CD4-positive, alpha-beta T cell treated with Interleukin-12 subunit alpha and Interleukin-12 subunit beta, for 1 hour (primary cell): ENCODE data around the gene NXPE4.
"Not testable (repeated sequence)": the region's sequence is repeated elsewhere in the genome, so short reads cannot be mapped to it uniquely, and the experiment has no call there.

ENCODE experiments used
- DNase-seq: peaks from one replicate; pipeline ENCODE4 v3.0.0-alpha.2; 2020

Gene NXPE4

DNA sequence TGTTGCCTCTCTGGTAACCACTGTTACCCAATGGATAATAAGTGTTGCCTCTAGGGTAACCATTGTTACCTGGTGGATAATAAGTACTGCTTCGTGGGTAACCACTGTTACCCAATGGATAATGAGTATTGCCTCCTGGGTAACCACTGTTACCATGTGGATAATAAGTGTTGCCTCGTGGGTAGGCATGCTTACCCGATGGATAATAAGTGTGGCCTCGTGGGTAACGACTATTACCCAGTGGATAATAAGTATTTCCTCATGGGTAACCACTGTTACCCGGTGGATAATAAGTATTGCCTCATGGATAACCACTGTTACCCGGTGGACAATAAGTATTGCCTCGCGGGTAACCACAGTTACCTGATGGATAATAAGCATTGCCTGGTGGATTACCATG, 13.8 kb upstream of the NXPE4 start:
- no peak for DNase-seq

DNA sequence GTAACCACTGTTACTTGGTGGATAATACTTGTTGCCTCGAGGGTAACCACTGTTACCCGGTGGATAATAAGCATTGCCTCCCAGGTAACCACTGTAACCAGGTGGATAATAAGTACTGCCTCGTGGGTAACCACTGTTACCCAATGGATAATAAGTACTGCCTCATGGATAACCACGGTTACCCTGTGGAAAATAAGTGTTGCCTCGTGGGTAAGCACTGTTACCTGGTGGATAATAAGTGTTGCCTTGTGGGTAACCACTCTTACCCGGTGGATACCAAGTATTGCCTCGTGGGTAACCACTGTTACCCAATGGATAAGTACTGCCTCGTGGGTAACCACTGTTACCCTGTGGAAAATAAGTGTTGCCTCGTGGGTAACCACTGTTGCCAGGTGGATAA, 13.0 kb upstream of the NXPE4 start:
- DNase-seq = not testable (repeated sequence)

DNA sequence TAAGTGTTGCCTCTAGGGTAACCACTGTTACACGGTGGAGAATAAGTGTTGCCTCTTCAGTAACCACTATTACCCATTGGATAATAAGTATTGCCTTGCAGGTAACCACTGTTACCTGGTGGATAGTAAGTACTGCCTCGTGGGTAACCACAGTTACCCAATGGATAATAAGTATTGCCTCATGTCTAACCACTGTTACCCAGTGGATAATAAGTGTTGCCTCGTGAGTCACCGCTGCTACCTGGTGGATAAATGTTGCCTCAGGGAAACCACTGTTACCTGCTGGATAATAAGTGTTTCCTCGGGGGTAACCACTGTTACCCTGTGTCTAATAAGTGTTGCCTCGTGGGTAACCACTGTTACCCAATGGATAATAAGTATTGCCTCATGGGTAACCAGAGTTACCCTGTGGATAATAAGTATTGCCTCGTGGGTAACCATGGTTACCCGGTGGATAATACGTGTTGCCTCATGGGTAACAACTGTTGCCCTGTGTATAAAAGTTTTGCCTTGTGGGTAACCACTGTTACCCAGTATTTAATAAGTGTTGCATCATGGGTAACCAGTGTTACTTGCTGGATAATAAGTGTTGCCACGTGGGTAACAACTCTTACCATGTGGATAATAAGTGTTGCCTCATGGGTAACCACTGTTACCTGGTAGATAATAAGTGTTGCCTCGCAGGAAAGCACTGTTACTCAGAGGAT, 12.3 kb upstream of the NXPE4 start:
- DNase-seq = no peak

DNA sequence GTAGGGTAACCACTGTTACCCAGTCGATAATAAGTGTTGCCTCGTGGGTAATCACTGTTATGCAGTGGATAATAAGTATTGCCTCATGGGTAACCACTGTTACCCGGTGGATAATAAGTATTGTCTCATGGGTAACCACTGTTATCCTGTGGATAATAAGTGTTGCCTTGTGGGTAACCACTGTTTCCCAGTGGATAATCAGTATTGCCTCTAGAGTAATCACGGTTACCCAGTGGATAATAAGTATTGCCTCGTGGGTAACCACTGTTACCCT, 11.2 kb upstream of the NXPE4 start:
- not testable (repeated sequence) for DNase-seq

DNA sequence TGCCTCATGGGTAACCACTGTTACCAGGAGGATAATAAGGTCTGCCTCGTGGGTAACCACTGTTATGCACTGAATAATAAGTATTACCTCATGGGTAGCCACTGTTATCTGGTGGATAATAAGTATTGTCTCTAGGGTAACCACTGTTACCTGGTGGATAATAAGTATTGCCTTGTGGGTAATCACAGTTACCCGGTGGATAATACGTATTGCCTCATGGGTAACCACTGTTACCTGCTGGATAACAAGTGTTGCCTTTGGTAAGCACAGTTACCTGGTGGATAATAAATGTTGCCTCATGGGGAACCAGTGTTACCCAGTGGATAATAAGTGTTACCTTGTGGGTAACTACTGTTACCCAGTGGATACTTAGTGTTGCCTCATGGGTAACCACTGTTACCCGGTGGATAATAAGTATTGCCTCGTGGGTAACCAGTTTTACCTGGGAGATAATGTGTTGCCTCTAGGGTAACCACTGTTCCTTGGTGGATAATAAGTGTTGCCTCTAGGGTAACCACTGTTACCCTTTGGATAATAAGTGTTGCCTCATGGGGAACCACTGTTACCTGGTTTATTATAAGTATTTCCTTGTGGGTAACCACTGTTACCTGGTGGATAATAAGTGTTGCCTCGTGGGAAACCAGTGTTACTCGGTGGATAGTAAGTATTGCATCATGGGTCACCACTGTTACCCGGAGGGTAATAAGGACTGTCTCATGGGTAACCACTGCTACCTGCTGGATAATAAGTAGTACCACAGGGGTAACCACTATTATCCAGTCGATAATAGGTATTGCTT, 10.6 kb upstream of the NXPE4 start:
- no peak for DNase-seq

DNA sequence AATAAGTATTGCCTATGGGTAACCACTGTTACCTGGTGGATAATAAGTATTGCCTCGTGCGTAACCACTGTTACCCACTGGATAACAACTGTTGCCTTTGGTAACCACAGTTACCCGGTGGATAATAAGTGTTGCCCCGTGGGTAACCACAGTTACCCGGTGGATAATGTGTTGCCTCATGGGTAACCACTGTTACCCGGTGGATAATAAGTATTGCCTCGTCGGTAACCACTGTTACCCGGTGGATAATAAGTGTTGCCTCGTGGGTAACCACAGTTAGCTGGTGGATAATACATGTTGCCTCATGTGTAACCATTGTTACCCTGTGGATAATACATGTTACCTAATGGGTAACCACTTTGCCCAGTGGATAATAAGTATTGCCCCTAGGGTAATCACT, 9.8 kb upstream of the NXPE4 start:
- no peak for DNase-seq

DNA sequence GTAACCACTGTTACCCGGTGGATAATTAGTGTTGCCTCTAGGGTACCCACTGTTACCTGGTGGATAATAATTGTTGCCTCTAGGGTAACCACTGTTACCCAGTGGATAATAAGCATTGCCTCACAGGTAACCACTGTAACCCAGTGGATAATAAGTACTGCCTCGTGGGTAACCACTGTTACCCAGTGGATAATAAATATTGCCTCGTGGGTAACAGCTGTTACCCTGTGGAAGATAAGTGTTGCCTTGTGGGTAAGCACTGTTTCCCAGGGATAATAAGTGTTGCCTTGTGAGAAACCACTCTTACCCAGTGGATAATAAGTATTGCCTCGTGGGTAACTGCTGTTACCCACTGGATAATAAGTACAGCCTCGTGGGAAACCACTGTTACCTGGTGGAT, 9.3 kb upstream of the NXPE4 start:
- DNase-seq = no peak

DNA sequence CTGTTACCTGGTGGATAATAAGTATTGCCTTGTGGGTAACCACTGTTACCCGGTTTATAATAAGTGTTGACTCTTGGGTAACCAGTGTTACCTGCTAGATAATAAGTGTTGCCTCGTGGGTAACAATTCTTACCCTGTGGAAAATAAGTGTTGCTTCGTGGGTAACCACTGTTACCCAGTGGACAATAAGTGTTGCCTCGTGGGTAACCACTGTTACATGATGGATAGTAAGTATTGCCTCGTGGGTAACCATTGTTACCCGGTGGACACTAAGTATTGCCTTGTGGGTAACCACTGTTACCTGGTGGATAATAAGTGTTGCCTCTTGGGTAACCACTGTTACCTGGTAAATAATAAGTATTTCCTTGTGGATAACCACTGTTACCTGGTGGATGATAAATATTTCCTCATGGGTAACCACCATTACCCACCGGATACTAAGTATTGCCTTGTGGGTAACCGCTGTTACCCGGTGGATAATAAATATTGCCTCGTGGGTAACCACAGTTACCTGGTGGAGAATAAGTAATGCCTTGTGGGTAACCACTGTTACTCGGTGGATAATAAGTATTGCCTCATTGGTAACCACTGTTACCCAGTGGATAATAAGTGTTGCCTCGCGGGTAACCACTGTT, 8.7 kb upstream of the NXPE4 start:
- DNase-seq = no peak

DNA sequence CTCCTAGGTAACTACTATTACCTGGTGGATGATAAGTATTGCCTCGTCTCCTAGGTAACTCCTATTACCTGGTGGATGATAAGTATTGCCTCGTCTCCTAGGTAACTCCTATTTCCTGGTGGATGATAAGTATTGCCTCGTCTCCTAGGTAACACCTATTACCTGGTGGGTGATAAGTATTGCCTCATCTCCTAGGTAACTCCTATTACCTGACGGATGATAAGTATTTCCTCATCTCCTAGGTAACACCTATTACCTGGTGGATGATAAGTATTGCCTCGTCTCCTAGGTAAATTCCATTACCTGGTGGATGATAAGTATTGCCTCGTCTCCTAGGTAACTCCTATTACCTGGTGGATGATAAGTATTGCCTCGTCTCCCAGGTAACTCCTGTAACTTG, 7.6 kb upstream of the NXPE4 start:
- not testable (repeated sequence) for DNase-seq

DNA sequence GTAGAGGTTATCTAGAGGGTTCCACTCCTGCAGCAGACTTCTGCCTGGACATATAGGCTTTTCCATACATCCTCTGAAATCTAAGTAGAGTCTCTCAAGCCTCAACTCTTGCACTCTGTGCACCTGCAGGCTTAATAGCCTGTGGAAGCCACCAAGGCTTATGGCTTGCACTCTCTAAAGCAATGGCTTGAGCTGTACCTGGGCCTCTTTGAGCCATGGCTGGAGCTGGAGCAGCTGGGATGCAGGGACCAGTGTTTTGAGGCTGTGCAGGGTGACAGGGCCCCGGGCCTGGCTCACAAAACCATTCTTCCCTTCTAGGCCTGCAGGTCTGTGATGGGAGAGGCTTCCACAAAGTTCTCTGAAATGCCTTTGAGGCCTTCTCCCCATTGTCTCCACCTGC, 2.9 kb upstream of the NXPE4 start:
- no peak for DNase-seq

DNA sequence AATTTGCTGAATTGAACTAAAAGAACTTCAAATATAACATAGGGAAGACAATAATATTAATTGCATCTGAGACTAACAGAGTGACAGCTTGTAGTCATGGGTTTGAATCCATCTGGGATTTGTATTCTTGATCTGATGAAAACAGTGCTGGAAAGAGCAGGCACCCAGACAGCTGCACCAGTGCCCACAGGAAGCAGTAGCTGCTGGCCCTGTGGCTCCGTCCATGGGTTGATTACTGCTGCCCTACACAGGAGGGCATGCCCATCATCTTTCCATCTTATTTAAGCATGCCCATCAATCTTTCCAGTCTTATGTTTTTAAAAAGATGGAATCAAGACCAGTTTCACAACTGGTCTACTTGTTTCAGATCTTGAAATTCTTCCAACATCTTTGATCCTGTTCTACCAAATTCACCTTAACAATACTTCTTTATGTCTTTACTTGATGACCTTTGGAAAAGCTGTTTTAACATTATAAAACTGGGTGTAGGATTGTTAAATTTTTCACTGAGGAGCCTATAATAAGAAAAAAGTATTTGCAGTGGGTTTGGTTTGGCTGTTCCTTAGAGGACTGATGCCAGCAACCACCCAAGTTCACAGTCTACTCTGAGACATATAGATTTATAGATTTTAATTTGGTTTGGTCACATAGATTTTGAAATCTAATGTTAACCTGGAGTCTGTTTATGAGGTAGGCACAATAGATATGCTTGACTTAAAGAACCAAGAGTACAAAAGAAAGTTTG, 761 bp upstream of the NXPE4 start:
- no peak for DNase-seq

DNA sequence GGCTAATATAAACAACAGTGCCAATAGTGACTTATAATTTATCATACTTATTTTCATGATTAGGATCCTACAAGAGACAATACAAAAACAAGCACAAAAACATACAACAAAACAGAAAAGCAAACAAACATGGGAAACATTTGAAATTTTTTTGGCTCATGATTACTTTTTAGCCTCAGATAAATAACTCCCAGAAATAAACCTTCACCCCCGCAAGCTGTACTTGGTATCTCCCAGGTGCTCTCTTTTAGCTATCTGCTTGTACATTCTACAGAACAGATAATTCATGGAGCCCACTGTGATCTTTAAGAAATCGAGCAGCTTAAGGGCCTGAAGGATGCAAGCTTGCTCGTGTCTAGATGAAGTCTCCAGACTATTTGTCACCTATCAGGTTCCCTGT, 883 bp downstream of the NXPE4 start:
- DNase-seq = no peak

DNA sequence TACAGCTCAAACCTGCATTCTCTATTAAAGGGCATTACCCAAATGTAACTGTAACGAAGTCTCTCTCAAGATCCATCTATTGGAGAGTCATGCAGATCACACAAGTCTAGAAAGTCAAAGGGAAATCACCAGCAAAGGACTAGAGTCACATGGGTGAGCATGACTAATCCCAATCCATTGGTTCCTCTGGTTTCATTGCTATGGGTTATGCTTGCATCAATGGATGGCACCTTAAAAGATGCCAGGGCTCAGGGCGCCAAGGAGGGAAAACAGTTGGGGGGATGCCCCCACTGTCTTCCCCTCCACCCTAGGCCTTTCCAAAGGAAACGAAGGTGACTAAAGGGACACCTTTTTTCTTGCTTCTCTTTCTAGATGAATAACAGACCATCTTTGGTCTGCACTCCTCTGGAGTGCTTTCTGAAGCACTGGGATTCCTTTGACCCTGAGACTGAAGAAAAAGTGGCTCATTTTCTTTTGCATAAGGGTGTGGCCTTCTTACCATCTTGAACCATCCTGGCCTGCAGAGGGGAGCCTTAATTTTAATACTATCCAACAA, 8.1 kb downstream of the NXPE4 start:
- DNase-seq = no peak

DNA sequence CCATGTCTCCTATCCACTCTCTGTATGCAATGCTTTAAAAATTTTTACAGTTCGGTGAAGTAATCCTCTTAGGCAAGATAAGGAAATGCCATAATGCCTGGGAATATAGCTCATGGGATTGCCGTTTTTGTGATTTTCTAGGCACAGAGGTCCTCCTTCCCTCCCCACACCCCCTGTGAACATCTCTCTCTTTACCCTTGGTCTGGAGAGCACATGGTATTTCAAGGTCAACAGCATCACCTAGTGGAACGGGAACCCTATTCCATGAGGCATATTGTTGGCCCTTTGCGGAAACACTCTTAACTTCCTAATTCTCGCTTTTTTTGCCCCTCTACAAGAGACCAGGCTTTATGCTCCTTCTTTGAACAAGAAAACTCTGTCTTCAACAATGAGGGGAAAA, 8.8 kb downstream of the NXPE4 start:
- no peak for DNase-seq

DNA sequence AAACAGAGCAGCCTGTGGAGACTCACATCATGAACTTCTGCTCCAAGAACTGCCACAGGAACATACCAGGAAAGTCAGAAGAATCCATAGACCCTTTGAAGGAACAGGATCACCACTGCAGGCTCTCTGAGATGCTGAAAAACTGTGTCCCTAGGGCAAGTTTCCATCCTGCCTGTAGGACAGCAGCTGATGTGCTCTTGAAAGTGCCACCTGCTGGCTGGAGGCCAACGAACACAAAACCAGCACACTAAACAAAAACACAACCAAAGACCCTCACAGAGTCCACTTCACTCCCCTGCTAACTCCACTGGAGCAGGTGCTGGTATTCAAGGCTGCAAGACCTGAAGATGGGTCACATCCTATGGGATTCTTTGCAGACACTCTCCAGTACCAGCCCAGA, 23.9 kb downstream of the NXPE4 start:
- no peak for DNase-seq

DNA sequence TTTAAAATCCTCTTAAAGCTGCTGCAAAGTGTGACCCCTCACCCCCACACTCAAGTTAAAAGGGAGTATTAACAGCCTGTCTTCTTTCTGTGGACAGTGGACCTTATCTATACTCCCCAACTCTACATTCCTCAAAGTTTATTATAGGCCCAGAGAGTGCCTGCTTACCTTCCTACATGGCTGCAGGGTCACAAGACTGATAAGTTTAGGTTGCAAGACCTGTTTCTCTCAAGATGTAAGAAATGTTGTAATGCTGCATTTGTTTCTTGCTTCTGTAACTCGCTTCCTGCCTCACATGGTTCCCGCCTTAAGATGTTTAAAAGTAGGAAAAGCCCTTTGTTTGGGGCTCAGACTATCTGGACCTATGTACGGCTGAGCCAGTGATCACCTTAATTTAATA, 25.8 kb downstream of the NXPE4 start:
- no peak for DNase-seq

DNA sequence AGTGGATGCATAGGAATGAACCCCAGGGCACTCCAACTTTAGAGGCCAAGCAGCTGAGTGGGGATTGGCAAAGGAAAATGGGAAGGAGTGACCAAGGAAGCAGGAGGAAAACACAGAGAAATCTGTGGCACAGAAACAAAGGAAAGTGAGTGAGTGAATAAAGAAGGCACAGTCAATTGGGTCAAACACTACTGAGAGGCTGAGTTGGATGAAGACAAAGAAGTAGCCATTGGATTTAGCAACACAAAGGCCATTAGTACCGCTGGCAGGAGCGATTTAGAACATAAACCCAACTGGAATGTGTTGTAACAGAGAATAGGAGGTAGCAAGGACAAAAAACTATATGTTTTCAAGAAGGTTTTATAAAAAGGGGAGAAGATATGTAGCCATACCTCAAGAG, 29.3 kb downstream of the NXPE4 start:
- DNase-seq = no peak

DNA sequence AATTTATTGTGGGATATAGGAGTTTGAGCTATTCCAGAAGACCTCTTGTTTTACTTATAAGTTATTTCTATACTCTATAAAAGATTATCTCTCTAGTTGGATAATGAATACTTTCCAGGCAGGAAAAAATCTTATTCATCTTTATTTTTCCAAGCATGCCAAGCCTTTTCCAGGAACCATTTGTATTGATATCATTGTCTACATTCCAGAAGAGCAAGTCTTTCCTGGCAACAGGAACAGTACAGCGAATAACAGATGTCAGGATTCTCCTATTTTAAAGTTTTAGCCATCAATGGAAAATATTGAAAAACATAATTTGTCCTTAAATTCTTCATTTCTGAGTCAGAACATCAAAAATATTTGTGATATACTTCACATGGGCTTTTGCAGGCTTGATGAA, 30.8 kb downstream of the NXPE4 start:
- DNase-seq = no peak

DNA sequence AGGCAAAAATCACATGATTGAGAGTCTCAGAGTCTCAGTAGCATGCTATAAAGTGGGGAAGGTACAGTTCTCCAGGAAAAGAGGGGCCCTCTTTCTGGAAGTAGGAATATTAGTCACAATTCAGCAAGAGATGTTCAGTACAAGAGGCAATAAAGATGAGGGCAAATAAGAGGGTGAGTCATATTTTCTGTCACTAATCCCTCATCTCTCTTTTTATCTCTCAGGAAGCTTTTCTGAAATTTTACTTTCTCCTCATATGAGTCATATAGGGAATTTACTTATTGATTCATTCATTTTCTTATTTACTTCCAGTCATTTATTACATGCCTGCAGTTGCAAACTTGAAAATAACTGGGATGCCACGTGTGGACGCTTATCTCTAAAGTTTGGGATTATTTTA, 32.5 kb downstream of the NXPE4 start:
- DNase-seq = no peak

DNA sequence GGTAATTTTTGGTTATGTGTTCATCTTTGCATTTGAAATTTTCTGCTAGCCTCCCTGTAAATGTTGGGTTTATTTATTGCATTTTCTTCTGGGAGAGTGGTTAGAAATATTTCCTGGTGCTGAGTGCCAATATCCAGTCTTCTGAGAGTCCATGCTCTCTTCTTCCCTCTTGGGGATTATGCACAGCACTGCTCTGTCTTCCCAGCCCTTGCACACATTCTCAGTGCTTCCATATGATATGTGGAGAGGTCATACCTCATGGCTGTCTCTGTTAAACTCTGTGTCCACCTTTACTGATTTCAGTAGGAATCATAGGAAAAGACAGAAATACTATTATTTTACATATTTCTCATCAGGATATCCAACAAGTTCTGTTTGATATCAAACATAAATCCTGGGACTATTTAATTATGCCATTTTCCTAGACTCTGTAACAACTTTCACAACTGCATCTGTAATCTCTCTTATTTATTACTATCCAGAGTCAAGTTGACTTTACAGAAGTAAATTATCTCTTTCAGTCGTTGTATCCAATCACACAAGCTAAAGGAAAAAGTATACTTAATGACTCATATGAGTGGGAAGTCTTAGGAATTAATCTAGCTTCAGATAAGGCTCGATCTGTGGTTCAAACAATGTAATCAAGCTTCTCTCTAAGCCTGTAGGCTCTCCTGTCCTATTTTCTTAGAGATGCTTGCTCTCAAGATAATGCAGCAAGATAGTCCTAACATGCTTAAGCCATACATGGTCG, 33.2 kb downstream of the NXPE4 start:
- DNase-seq = no peak

DNA sequence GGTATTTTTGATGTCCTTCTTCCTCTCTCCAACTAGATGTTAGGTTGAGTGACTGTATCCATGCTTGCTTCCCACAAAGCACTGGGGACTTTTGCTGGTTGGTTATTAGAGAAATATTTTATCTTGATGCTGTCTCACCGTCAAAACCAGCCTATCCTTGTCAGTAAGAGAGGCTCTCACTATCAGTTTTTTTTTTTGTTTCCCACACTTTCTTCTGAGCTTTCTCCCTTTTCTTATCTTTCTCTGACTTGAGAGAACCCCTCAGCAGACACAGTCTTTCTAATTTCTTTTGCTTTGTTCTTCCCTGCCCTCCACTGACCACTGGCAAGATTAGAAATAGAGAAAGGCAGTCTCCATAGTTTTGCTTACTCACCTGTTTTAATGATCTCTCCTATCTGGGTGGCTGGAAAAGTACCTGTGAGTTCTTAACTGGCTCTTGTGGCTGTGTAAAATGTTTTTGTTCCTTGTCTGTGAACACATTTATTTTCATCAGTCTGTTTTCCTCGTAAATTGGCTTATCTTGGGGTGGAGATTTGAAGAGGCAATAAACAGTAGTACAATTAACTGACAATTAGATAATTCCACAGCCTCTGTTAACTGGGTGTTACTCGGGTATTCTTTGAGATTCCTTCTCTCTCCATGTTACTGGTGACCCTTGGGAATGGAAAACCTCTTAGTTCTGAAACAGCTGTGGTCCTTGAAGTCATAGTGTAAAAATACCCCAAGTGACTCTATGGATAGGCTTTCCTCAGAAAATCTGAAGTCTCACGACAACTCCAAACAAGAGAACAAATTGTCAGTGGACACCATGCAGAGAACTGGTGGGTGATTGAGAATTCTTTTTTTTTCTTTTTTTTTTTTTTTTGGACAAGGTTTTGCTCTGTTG, 35.9 kb downstream of the NXPE4 start, which contains the start of gene NXPE1:
TSS of gene NXPE1 (minus strand) at position 457 of the 886 bp plus-strand sequence. CDS start 8,680 bp downstream, outside the sequence.
- no peak for DNase-seq
